ENCODE measurements around the gene PPP1R12A. TPM values are rescaled to one million over a fixed set of nuclear protein-coding genes. Genes with fewer than 3 reads are reported as not detected.
"Not testable (repeated sequence)": the region's sequence is repeated elsewhere in the genome, so short reads cannot be mapped to it uniquely, and the experiment has no call there.

Gene PPP1R12A
- polyA plus RNA-seq, 3 donors from 2014 or later, result 81.1 to 158 (median 103) TPM

GRCh38 chr12:79841248-79841877, 93.5 kb downstream of the PPP1R12A start:
- Mint-ChIP-seq H3K4me1 (peaks cover 52 to 76% of the 10 kb centered on the region in 2 donors), H3K27me3 (ENCODE audit: low read depth in 3 of 3) (peaks cover 2 to 5% (median 2%) of the 10 kb centered on the region in 3 donors), H3K9me3 (no peaks in the 10 kb centered on the region), H3K27ac (peak overlapping the region; percentile 41 to 81 (median 60)), H3K4me3 (peak overlapping the region; percentile 5 to 54 (median 20)), H3K36me3 (peaks cover 26 to 34% (median 32%) of the 10 kb centered on the region in 3 donors)
- DNase-seq, result peak in 1 of 3 donors; percentile 6

DNA sequence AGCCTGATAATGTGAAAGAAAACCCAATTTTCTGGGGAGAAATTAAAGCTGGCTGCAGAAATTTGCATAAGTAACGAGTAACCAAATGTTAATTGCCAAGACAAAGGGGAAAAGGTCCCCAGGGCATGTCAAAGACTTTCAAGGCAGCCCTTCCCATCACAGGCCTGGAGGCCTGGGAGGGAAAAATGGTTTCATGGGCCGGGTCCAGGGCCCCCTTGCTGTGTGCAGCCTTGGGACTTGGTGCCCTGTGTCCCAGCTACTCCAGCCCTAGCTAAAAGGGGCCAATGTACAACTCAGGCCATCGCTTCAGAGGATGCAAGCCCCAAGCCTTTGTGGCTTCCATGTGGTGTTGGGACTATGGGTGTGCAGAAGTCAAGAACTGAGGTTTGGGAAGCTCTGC, 96.5 kb downstream of the PPP1R12A start:
- Mint-ChIP-seq H3K27me3 (ENCODE audit: low read depth in 3 of 3) (peaks cover 2% of the 10 kb centered on the region in 3 donors), H3K4me1 (peaks cover 59 to 83% of the 10 kb centered on the region in 2 donors), H3K36me3 (peaks cover 12 to 21% (median 20%) of the 10 kb centered on the region in 3 donors)

GRCh38 chr12:79837575-79837974, 97.3 kb downstream of the PPP1R12A start:
- peak overlapping the region in 1 of 6 donors; percentile 25 for H3K27ac Mint-ChIP-seq
- DNase-seq, result no peak
- H3K9me3 Mint-ChIP-seq, result no peaks in the 10 kb centered on the region
- H3K4me1 Mint-ChIP-seq, result peaks cover 59 to 84% of the 10 kb centered on the region in 2 donors
- peaks cover 12 to 21% (median 20%) of the 10 kb centered on the region in 3 donors for H3K36me3 Mint-ChIP-seq
- no peak overlapping the region for H3K4me3 Mint-ChIP-seq
- peaks cover 0 to 2% (median 2%) of the 10 kb centered on the region in 3 donors for H3K27me3 Mint-ChIP-seq (ENCODE audit: low read depth in 3 of 3)

More for the DNA sequence above, 96.5 kb downstream of the PPP1R12A start:
- Mint-ChIP-seq H3K27ac (peak overlapping the region in 1 of 6 donors; percentile 26), H3K9me3 (no peaks in the 10 kb centered on the region), H3K4me3 (no peak overlapping the region)
- DNase-seq, result no peak

DNA sequence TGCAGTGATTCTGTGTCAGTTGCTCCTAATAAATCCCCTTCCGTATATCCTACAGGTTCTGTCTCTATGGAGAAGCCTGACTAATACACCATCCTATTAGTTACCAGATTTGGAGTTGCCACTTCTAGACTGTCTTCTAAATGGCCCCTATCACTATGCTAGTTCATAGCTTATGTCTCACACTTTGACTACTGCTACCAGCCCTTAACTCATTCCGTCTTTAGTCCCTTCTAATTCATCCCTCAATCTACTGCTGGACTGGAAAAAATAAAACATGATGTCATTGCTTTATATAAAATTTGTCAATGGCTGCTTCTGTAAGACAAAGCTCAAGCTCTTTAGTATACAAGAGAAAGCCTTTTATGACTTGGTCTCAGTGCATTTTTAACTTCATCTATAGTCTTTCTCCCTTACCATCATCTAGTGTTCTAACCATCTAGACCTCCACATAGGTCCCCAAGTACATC, 99.5 kb downstream of the PPP1R12A start:
- H3K27me3 Mint-ChIP-seq (ENCODE audit: low read depth in 3 of 3), result peaks cover 0 to 2% (median 0%) of the 10 kb centered on the region in 3 donors
- peak overlapping the region in 3 of 6 donors; percentile 8 to 27 (median 13) for H3K27ac Mint-ChIP-seq
- H3K9me3 Mint-ChIP-seq, result no peaks in the 10 kb centered on the region
- no peak for DNase-seq
- peaks cover 48 to 82% of the 10 kb centered on the region in 2 donors for H3K4me1 Mint-ChIP-seq
- H3K4me3 Mint-ChIP-seq, result no peak overlapping the region
- H3K36me3 Mint-ChIP-seq, result peaks cover 12 to 21% (median 18%) of the 10 kb centered on the region in 3 donors

- H3K4me1 Mint-ChIP-seq, result peaks cover 44 to 82% of the 10 kb centered on the region in 2 donors
- peak overlapping the region in 3 of 6 donors; percentile 1 to 28 (median 23) for H3K27ac Mint-ChIP-seq
- H3K27me3 Mint-ChIP-seq (ENCODE audit: low read depth in 3 of 3), result peaks cover 0 to 2% (median 0%) of the 10 kb centered on the region in 3 donors
- DNase-seq, result no peak
- no peaks in the 10 kb centered on the region for H3K9me3 Mint-ChIP-seq
- H3K4me3 Mint-ChIP-seq, result no peak overlapping the region
- peaks cover 12 to 21% (median 14%) of the 10 kb centered on the region in 3 donors for H3K36me3 Mint-ChIP-seq
These were observed 100.1 kb downstream of the PPP1R12A start for GRCh38 chr12:79834712-79835376.

- no peak overlapping the region for H3K4me3 Mint-ChIP-seq
- peaks cover 0 to 12% (median 0%) of the 10 kb centered on the region in 3 donors for H3K36me3 Mint-ChIP-seq
- H3K27ac Mint-ChIP-seq, result peak overlapping the region in 5 of 6 donors; percentile 5 to 64 (median 42)
- no peaks in the 10 kb centered on the region for H3K27me3 Mint-ChIP-seq (ENCODE audit: low read depth in 3 of 3)
- no peaks in the 10 kb centered on the region for H3K9me3 Mint-ChIP-seq
- DNase-seq, result no peak
- H3K4me1 Mint-ChIP-seq, result peaks cover 42 to 90% of the 10 kb centered on the region in 2 donors
These were observed 104.5 kb downstream of the PPP1R12A start for GRCh38 chr12:79830440-79830839.

- H3K4me1 Mint-ChIP-seq, result peaks cover 35 to 86% of the 10 kb centered on the region in 2 donors
- no peaks in the 10 kb centered on the region for H3K27me3 Mint-ChIP-seq (ENCODE audit: low read depth in 3 of 3)
- H3K27ac Mint-ChIP-seq, result peak overlapping the region in 1 of 6 donors; percentile 29
- no peaks in the 10 kb centered on the region for H3K9me3 Mint-ChIP-seq
- H3K36me3 Mint-ChIP-seq, result peaks cover 0 to 12% (median 0%) of the 10 kb centered on the region in 3 donors
- no peak overlapping the region for H3K4me3 Mint-ChIP-seq
- DNase-seq, result no peak
These were observed 106.0 kb downstream of the PPP1R12A start for GRCh38 chr12:79828924-79829323.

GRCh38 chr12:79827484-79827883, 107.4 kb downstream of the PPP1R12A start:
- Mint-ChIP-seq H3K36me3 (peaks cover 0 to 12% (median 0%) of the 10 kb centered on the region in 3 donors), H3K27ac (peak overlapping the region in 1 of 6 donors; percentile 20), H3K9me3 (no peaks in the 10 kb centered on the region), H3K27me3 (ENCODE audit: low read depth in 3 of 3) (no peaks in the 10 kb centered on the region), H3K4me1 (peaks cover 30 to 75% of the 10 kb centered on the region in 2 donors), H3K4me3 (no peak overlapping the region)
- DNase-seq, result no peak

DNA sequence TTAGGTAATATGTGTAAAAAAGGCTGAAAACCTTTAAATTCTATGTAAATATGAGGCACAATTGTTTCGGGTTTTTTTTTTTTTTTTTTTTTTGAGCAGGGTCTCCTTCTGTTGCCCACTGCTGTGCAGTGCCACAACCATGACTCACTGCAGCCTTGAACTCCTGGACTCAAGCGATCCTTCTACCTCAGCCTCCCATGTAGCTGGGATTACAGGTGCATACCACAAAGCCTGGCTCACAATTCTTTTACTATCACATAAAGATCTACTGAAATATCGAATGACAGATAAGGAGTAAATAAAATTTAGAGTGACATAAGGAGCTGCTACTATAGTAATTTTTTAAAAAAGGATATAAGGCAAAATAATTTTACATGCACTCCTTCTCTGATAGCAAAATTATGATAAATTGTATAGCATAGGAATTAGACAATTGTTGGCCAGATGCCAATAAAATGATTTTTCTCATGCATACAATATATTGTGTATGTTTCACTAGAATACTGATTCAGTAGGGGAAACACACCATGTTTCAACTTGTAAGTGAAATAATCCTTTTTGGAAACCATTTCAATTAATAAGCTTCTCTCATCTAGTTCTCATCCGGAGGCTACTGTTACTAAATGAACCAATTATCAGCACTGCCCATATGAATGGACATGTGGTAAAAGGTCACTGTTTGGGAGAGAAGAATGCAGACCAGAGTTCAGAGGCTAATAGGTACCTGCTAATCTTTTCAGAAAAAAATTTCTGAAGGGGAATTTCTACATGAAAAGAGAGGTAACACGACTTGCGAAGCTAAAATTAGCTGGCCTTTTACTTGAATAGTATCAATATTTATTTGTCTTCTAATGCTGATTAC, 108.4 kb downstream of the PPP1R12A start:
- H3K9me3 Mint-ChIP-seq, result no peaks in the 10 kb centered on the region
- no peaks in the 10 kb centered on the region for H3K27me3 Mint-ChIP-seq (ENCODE audit: low read depth in 3 of 3)
- no peak overlapping the region for H3K4me3 Mint-ChIP-seq
- DNase-seq, result no peak
- H3K4me1 Mint-ChIP-seq, result peaks cover 29 to 69% of the 10 kb centered on the region in 2 donors
- peaks cover 0 to 12% (median 0%) of the 10 kb centered on the region in 3 donors for H3K36me3 Mint-ChIP-seq
- H3K27ac Mint-ChIP-seq, result peak overlapping the region in 1 of 6 donors; percentile 22

GRCh38 chr12:79822475-79822874, 112.4 kb downstream of the PPP1R12A start:
- no peaks in the 10 kb centered on the region for H3K27me3 Mint-ChIP-seq (ENCODE audit: low read depth in 3 of 3)
- H3K9me3 Mint-ChIP-seq, result no peaks in the 10 kb centered on the region
- no peak for DNase-seq
- no peak overlapping the region for H3K4me3 Mint-ChIP-seq
- H3K27ac Mint-ChIP-seq, result peak overlapping the region in 3 of 6 donors; percentile 10 to 35 (median 11)
- H3K4me1 Mint-ChIP-seq, result peaks cover 17 to 52% of the 10 kb centered on the region in 2 donors
- H3K36me3 Mint-ChIP-seq, result peaks cover 6 to 17% (median 13%) of the 10 kb centered on the region in 3 donors

GRCh38 chr12:79818856-79819255, 116.0 kb downstream of the PPP1R12A start:
- peaks cover 12 to 28% (median 19%) of the 10 kb centered on the region in 3 donors for H3K36me3 Mint-ChIP-seq

GRCh38 chr12:79784366-79785065, 150.4 kb downstream of the PPP1R12A start:
- DNase-seq; H3K4me1 Mint-ChIP-seq; H3K9me3 Mint-ChIP-seq; H3K4me3 Mint-ChIP-seq; H3K27me3 Mint-ChIP-seq (ENCODE audit: low read depth in 3 of 3): not testable (repeated sequence)
- peak overlapping the region in 2 of 6 donors; percentile 45 to 83 for H3K27ac Mint-ChIP-seq
- H3K36me3 Mint-ChIP-seq, result peaks cover 11 to 37% (median 16%) of the 10 kb centered on the region in 3 donors

More at GRCh38 chr12:79818856-79819255, 116.0 kb downstream of the PPP1R12A start:
- Mint-ChIP-seq H3K27ac (peak overlapping the region in 2 of 6 donors; percentile 9 to 13), H3K4me1 (peaks cover 8 to 46% of the 10 kb centered on the region in 2 donors), H3K9me3 (no peaks in the 10 kb centered on the region), H3K4me3 (no peak overlapping the region), H3K27me3 (ENCODE audit: low read depth in 3 of 3) (peaks cover 0 to 4% (median 0%) of the 10 kb centered on the region in 3 donors)
- no peak for DNase-seq
